K562 (cell line): ENCODE measurements around the gene ZFP62. TPM values are rescaled to one million over a fixed set of nuclear protein-coding genes. Genes with fewer than 3 reads are reported as not detected.

Source experiments
- CGGBP1 ChIP-seq: fragments of 250-450 bp; sonication (Bioruptor Pico); IDR thresholded peaks from 2 replicates; pipeline ENCODE4 v1.9.0; 2021; ENCODE audit warnings: mild to moderate bottlenecking
- CREB3 ChIP-seq: fragments of 450-650 bp; conservative IDR thresholded peaks from 2 replicates; pipeline ENCODE4 v1.6.1; 2016; ENCODE audit warnings: missing genetic modification characterization, low read depth, mild to moderate bottlenecking, missing compliant biosample characterization, moderate library complexity
- EWSR1 ChIP-seq: fragments of 450-650 bp; IDR thresholded peaks from 2 replicates; pipeline ENCODE4 v1.6.1; 2018; ENCODE audit warnings: borderline replicate concordance, mild to moderate bottlenecking, low read depth, moderate library complexity; ENCODE audit not compliant: partially characterized antibody
- HDAC1 ChIP-seq, 2 experiments: fragments of 450-650 bp; IDR thresholded peaks; 2 replicates each; pipeline ENCODE4 v1.6.1; 2016 to 2017; ENCODE audit warnings: inconsistent platforms in 1 of 2, mild to moderate bottlenecking in 1 of 2, moderate library complexity in 1 of 2
- HEY1 ChIP-seq: fragments of 250-450 bp; sonication (Bioruptor Pico); IDR thresholded peaks from 2 replicates; pipeline ENCODE4 v1.5.0; 2020; ENCODE audit warnings: mild to moderate bottlenecking, moderate library complexity, borderline replicate concordance
- LCOR ChIP-seq: sonication (generic); formaldehyde crosslinking; IDR thresholded peaks from 2 replicates; pipeline ENCODE4 v1.8.0; 2022; ENCODE audit warnings: mild to moderate bottlenecking, missing genetic modification reagents
- NFIX ChIP-seq: fragments of 250-450 bp; sonication (Bioruptor Pico); IDR thresholded peaks from 2 replicates; pipeline ENCODE4 v1.4.0; 2020; ENCODE audit warnings: low read depth, mild to moderate bottlenecking, moderate library complexity
- NFRKB ChIP-seq: fragments of 450-650 bp; IDR thresholded peaks from 2 replicates; pipeline ENCODE4 v1.6.1; 2016; ENCODE audit warnings: low read depth
- PHF20 ChIP-seq: fragments of 450-650 bp; IDR thresholded peaks from 2 replicates; pipeline ENCODE4 v1.6.1; 2018; ENCODE audit not compliant: partially characterized antibody
- POLR3G ChIP-seq: IDR thresholded peaks from 2 replicates; pipeline ENCODE4 v1.6.1; 2011; ENCODE audit not compliant: insufficient read length, insufficient replicate concordance; ENCODE audit errors: extremely low read depth
- PRDM10 ChIP-seq: fragments of 450-650 bp; IDR thresholded peaks from 2 replicates; pipeline ENCODE4 v1.6.1; 2018; ENCODE audit not compliant: partially characterized antibody
- RNF2 ChIP-seq: sonication (generic); IDR thresholded peaks from 2 replicates; pipeline ENCODE4 v1.6.1; 2016
- SAFB2 ChIP-seq: fragments of 200-400 bp; formaldehyde crosslinking; IDR thresholded peaks from 2 replicates; pipeline ENCODE4 v1.6.1; 2018; ENCODE audit warnings: borderline replicate concordance, low read length, low read depth, moderate library complexity; ENCODE audit not compliant: severe bottlenecking
- USF2 ChIP-seq: sonication (generic); formaldehyde crosslinking; IDR thresholded peaks from 2 replicates; pipeline ENCODE4 v1.5.0; 2020; ENCODE audit warnings: missing genetic modification reagents
- ZNF282 ChIP-seq: sonication (generic); formaldehyde crosslinking; IDR thresholded peaks from 2 replicates; pipeline ENCODE4 v1.8.1; 2023; ENCODE audit warnings: missing genetic modification reagents
- ZNF324 ChIP-seq: fragments of 250-450 bp; sonication (Bioruptor Pico); IDR thresholded peaks from 2 replicates; pipeline ENCODE4 v1.4.0; 2020; ENCODE audit warnings: mild to moderate bottlenecking
- ZNF740 ChIP-seq, 3 experiments: fragments of 200-800 bp in 1 of 3; sonication (Bioruptor generic) in 1 of 3; sonication (generic) in 1 of 3; formaldehyde crosslinking in 1 of 3; IDR thresholded peaks; 2 replicates each; pipeline versions ENCODE4 v1.6.1 to v1.8.0; 2016 to 2022; ENCODE audit warnings: mild to moderate bottlenecking in 2 of 3, missing compliant biosample characterization in 2 of 3, missing genetic modification characterization in 2 of 3, missing genetic modification reagents in 1 of 3
- ZZZ3 ChIP-seq: fragments of 450-650 bp; IDR thresholded peaks from 2 replicates; pipeline ENCODE4 v1.6.1; 2016; ENCODE audit warnings: antibody characterized with exemption, mild to moderate bottlenecking, moderate library complexity
- polyA plus RNA-seq, 8 experiments: library from polyadenylated mRNA; depleted of rRNA in 4 of 8; stranded (reverse) in 5 of 8; unstranded in 3 of 8; fragments of >200 nt; fragmentation: Nextera tagmentation in 2 of 8; fragmentation: Illumina TruSeq in 1 of 8; extraction: Ambion mirVana in 2 of 8; extraction: Trizol in 1 of 8; gene quantifications; 2 replicates each; pipeline versions ENCODE4 v1.2.1 to v1.2.3, GENCODE V29; 2011 to 2014; ENCODE audit warnings: inconsistent platforms in 1 of 8, missing spikeins in 1 of 8
- total RNA-seq, 7 experiments: library from RNA; depleted of rRNA in 6 of 7; stranded (reverse); fragments of >200 nt in 6 of 7; fragmentation: Illumina TruSeq in 2 of 7; extraction: Trizol in 2 of 7; gene quantifications; 2 replicates each; pipeline versions ENCODE4 v1.2.1 to v1.2.3, GENCODE V29; 2011 to 2021; ENCODE audit warnings: low replicate concordance in 1 of 7

Gene ZFP62
- total and polyA plus RNA-seq, 9 of the 15 experiments (the other 6 are each of a cell fraction or from before 2014, with no cell fraction given): 12.2 to 37.5 (median 25.0) TPM

GRCh38 chr5:180860887-180861822 is at the start of gene ZFP62 (continued):
- TF ChIP-seq EWSR1 (no peak), LCOR (CRISPR knock-in tag) (0 out of 2 replicates have a peak, but pooled peaks have one; percentile 57), USF2 (CRISPR knock-in tag) (peak; percentile 60), RNF2 (no peak; the same call in 1 of the 2 replicates), PHF20 (peak; percentile 51), HDAC1 (IDR thresholded peaks at IDR 0.05) (peak in 1 of 2 experiments; percentile 70; a peak in 2 of 4 replicates), SAFB2 (no peak), CREB3 (tag) (0 out of 2 replicates have a peak, but pooled peaks have one; percentile 47), ZNF740 (CRISPR knock-in tag; IDR thresholded peaks at IDR 0.05) (peak; percentile 15), ZNF740 (tag; IDR thresholded peaks at IDR 0.05) (no peak), POLR3G (no peak), CGGBP1 (CRISPR knock-in tag) (no peak), ZZZ3 (no peak), PRDM10 (peak; percentile 85), NFRKB (0 out of 2 replicates have a peak, but pooled peaks have one; percentile 31), ZNF324 (CRISPR knock-in tag) (no peak), HEY1 (no peak), ZNF282 (no peak), NFIX (no peak)
